Astrocyte of the spinal cord (primary cell): ENCODE results near the gene C19orf12.

Experiments used
- DNase-seq: peaks from one replicate; pipeline ENCODE4 v3.0.0; 2011; ENCODE audit warnings: low read depth, low spot score
- H3K4me3 ChIP-seq: 2 replicates; pipeline ENCODE4 v1.5.1; 2011; ENCODE audit warnings: low read depth, mild to moderate bottlenecking, low read length, moderate library complexity
- in situ Hi-C: cut with HindIII; loops from 2 replicates; pipeline ENCODE4 v1.10.0; 2017; ENCODE audit warnings: low sequenced_read_pairs
- TF ChIP-seq, protein P1 (sequence below): IDR thresholded peaks from 2 replicates; pipeline ENCODE4 v1.5.1; 2012; ENCODE audit warnings: low read depth, mild to moderate bottlenecking, low read length, inconsistent platforms

Gene C19orf12

DNA sequence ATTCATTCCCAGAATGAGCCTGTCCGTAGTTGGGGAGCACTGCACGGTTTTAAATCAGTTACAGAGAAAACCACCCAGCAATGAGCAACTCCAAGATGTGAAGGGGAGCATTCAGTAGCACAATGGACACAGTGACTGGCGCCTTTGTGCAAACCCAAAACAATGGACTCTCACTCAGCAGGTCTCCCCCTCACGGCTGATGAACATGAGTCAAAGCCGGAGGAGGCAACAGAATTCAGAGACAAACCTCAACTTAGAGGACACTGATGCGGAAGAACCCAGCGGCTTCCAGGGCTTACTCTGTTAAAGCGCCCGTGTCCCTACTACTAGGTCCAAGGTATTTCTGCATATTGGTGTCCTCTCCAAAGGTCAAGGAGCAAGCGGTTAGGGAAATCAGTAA, 32.1 kb downstream of the C19orf12 start:
- peak; percentile 30 for DNase-seq
- in situ Hi-C loops = no loop called here
- TF ChIP-seq, protein P1, sequence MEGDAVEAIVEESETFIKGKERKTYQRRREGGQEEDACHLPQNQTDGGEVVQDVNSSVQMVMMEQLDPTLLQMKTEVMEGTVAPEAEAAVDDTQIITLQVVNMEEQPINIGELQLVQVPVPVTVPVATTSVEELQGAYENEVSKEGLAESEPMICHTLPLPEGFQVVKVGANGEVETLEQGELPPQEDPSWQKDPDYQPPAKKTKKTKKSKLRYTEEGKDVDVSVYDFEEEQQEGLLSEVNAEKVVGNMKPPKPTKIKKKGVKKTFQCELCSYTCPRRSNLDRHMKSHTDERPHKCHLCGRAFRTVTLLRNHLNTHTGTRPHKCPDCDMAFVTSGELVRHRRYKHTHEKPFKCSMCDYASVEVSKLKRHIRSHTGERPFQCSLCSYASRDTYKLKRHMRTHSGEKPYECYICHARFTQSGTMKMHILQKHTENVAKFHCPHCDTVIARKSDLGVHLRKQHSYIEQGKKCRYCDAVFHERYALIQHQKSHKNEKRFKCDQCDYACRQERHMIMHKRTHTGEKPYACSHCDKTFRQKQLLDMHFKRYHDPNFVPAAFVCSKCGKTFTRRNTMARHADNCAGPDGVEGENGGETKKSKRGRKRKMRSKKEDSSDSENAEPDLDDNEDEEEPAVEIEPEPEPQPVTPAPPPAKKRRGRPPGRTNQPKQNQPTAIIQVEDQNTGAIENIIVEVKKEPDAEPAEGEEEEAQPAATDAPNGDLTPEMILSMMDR = no peak
- no peak overlapping the region for H3K4me3 ChIP-seq

DNA sequence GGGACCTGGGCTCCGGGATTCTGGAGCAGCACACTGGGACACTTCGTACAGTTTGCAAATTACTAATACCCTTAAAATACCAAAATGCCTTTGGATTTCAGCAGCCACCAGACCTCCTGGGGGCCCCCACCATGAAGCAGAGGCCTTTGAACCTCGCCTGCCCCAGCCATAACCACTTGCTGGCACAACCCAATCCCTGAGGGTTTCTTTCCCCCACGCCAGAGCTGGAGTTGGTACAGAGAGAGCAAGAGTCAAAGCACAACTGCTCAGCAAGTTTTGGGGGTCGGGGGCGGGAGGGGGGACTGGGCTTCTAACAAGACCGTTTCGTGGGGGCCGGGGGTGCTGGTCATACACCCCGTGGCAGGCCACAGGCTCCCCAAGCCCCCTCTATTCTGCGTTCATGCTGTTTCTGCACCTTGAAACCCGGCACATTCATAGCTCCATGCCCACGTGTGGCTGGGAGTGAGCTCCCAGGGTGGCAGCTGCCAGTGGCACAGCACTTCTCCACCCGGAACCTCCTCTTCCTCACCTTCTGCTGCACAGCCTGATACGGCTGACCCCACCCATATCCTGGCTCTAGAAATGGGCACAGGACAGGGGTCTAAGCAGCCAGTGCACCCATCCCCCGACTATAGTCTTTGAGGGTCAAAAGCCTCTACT, 32.7 kb downstream of the C19orf12 start:
- H3K4me3 ChIP-seq = no peak overlapping the region
- TF ChIP-seq, protein P1 = no peak
- in situ Hi-C loops = no loop called here
- DNase-seq = no peak

DNA sequence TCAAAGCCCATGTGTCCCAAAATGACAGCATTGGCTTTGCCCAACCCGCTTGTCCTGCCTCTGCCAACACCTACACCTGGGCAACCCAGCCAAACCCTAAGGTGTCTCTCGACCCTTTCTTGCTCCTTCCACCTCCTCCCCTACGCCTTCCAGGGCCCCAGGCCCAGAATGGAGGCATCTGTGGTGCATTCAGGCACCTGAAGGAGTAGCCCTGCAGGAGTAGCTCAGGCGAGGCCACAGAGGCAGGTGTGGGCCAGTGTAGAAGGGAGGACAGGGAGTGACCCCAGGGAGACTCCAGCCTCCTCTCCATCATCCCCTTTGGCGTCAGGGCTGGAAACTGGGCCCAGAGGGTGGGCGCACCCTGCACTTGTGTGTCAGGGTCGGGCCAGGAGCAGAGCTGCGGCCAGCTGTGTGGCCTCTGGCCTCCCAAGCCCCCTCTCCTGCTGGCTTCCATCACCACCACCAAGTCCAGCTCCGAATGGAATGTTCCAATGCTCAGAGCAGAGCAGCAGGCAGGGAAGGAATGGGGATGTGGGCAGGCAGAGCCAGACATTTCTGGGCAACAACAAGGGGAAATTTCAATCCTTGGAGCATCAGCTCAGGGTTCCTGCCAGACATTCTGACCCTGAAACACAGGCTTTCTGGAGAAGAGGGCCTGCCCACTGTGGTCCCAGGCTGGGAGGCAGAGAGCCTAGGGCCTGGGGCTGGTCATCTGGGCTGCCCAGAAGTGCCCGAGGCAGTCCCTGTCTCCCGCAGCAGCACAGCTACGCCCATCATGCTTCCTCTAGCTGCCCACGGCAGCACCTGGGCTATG, 33.4 kb downstream of the C19orf12 start:
- in situ Hi-C loops = no loop called here
- no peak for DNase-seq
- no peak overlapping the region for H3K4me3 ChIP-seq
- TF ChIP-seq, protein P1 = no peak

DNA sequence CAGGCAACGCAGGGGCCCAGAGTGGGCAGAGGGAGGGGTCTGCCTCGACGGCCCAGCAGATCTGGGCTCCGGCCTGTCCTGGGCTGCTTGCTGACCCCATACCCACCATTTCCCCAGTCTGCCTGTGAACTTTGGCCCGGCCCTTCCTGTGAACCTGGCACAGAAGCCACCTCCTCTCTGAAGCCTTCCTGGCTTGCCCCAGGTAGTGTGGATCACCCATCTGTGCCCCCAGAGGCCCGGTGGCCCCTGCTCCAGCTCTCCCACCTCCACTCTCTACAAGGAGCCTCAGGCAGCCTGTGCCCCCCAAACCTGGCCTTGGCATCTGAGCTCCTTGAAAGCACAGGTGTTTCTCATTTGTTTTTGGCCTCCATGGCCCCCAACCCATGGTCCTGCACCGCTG, 34.1 kb downstream of the C19orf12 start:
- DNase-seq = no peak
- no peak overlapping the region for H3K4me3 ChIP-seq
- in situ Hi-C loops = no loop called here
- TF ChIP-seq, protein P1 = no peak

DNA sequence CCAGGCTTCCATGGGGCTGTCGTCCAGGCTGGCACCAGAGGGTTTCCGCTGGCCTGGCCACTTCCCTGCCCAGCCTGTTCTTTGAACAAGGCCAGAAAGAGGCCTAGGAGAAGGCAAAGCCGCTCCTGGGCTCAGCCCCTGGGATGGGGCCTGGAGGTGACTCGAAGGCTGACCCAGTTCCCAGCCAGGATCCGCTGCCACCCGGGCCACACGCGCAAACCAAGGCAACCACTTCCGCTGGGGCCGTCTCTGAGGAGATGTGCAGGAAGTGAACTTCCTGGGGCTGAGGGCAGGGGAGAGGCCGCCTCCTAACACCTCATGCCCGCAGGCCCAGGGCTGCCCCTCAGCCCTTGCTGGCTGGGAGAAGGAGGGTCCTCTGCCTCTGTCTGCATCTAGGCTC, 34.6 kb downstream of the C19orf12 start:
- TF ChIP-seq, protein P1 = no peak
- H3K4me3 ChIP-seq = no peak overlapping the region
- in situ Hi-C loops = no loop called here
- no peak for DNase-seq

DNA sequence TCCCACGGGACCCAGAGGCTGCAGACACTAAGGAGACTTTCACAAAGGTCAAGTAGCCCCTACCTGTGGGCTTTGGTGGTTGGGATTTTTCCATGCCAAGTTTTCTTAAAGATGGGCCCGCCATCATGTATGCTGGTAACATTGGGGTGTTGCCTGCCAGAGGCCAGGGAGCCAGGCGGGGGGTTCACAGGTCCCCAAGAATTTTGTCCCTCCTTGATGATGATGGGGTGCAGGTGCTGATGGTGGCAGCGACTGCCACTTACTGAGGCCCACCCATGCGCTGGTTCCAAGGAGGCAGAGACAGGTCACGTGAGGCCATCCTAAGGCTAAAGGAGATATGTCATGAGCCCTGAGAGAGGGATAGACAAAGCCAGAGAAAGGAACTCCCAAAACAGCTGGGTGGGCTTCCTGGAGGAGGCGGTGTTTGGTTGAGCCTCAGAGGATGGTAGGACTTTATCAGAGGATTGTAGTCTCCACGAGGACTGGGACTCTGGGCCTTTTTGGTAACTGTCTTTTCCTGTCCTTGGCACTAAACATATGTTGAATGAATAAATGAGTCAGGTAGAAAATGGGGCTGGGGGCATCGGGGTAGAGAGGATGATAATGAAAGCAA, 35.4 kb downstream of the C19orf12 start:
- DNase-seq = no peak
- in situ Hi-C loops = no loop called here
- H3K4me3 ChIP-seq = no peak overlapping the region
- TF ChIP-seq, protein P1 = no peak
